NCI-H2171 treated with DMSO at 0.1 percent for 48 hours (cell line): ENCODE results near the gene SMIM35.

ENCODE experiments used
- DNase-seq: peaks from one replicate; lab custom pipeline; 2025; lab: John Stamatoyannopoulos, UW

The SMIM35 gene

GRCh38 chr11:118086913-118087768 is at the start of gene SMIM35:
Gene SMIM35, minus strand, starts transcription at chr11:118086963. Its CDS starts 206 bp downstream, at chr11:118086757.
- no peak for DNase-seq

DNA sequence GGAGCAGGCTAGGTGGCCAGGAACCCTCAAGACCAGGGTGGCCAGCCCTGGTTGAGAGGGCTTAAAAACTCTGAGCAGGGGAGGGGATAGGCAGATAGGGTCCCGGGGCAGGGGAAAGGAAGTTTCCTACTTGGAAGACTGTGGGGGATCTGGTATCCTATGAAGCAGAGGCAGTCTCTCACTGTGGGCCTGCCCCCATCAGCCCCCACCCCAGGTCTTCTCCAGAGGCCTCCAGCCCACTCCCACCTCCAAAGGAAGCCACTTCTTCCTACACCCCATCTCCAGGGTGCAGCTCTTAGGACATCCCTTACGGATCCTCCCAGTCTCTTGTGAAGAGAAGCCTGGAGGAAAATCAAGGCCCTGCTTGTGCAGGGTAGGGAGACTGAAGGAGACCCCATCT is 49.6 kb upstream of the SMIM35 start:
- DNase-seq: no peak

- DNase-seq: no peak
Measured at GRCh38 chr11:118135796-118136165, 49.0 kb upstream of the SMIM35 start.

DNA sequence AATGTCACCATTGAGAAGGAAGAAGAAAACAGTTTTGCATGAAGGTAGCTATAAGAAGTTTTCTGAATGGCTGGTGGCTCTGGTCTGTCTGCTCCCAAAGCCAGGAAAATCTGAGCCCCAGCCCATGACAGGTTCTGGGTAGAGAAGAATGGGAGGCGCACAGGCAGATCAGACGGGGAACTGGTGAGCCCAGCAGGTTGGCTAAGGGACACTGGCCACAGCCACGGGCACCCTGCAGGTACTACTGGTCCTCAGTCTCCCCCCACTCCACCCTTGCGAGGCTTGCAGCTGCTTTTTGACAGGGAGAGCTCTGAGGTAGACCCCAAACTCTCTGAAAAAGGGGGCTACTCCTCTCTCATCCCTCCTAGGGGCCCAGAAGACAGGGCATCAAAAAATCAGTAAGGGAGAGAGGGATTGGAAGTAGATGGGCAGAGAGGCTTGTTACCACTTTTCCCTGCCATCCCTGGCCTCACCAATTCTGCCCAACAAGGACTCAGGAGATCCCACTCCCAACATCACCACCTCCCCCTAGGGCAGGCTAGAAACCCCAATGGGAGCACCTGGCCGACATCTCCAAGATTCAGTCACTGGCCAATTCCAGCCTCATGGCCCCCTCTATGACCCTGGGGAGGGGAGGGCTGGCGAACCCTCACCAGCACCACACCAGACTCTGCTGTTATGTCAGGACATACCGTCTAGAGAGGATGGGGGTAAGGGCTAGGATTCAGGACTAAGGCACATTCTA is 48.5 kb upstream of the SMIM35 start:
- no peak for DNase-seq

- DNase-seq: no peak
Measured at GRCh38 chr11:118133816-118134215, 47.1 kb upstream of the SMIM35 start.

GRCh38 chr11:118132385-118133151 is 45.8 kb upstream of the SMIM35 start:
- no peak for DNase-seq

DNA sequence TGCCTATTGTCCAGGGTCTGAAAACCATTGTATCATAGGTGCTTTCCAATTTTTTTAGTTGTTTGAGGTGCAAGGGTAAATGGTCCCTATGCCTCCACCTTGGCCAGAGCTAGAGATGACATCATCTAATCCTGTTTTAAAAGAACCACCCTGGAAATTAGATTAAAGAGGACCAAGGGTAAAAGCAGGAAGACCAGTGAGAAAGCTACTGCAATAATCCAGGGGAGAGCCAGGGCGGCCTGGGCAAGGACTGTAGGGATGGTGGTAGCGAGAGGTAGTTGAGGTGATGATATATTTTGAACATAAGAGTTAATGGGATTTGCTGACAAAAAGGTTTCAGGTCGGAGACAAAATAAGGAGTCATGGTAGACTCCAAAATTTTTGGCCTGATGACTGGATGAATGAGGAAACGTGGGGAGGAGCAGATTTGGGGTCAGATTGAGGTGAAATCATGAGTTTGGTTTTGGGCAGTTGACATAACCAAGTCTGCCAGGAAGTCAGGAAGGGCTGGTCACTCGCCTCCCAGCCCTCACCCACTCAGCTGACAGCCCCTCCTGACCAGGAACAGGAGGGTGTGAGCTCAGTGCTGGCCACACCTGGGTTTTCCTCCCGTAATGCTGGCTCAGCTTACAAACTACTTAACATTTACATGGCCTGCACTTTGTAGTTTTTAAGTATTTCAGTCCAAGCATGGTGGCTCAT is 42.9 kb upstream of the SMIM35 start:
- no peak for DNase-seq

GRCh38 chr11:118128721-118129470 is 42.1 kb upstream of the SMIM35 start:
- DNase-seq: no peak

GRCh38 chr11:118128310-118128709 is 41.5 kb upstream of the SMIM35 start:
- no peak for DNase-seq

GRCh38 chr11:118126082-118126838 is 39.5 kb upstream of the SMIM35 start:
- no peak for DNase-seq

- DNase-seq: no peak
Measured at GRCh38 chr11:118124929-118125535, 38.3 kb upstream of the SMIM35 start.

- DNase-seq: no peak
Measured at GRCh38 chr11:118120793-118121192, 34.0 kb upstream of the SMIM35 start.

GRCh38 chr11:118117790-118118601 is 31.2 kb upstream of the SMIM35 start:
- DNase-seq: no peak

DNA sequence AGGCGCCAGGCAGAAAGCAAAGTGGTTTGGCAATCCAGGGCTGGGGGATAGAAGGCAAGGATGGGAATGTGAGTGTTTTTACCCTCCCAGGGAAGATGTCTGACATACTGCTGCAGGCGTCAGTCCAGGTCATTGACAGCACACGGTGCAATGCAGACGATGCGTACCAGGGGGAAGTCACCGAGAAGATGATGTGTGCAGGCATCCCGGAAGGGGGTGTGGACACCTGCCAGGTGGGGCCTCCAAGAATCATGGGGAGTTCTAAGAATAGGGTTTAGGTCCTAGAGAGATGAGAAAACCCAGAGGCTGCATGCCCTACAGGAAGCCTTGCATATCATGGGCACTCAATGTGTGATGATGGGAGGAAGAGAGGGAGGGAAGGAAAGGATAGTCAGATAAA is 28.3 kb upstream of the SMIM35 start:
- DNase-seq: no peak

- no peak for DNase-seq
Measured at GRCh38 chr11:118114266-118114665, 27.5 kb upstream of the SMIM35 start.

DNA sequence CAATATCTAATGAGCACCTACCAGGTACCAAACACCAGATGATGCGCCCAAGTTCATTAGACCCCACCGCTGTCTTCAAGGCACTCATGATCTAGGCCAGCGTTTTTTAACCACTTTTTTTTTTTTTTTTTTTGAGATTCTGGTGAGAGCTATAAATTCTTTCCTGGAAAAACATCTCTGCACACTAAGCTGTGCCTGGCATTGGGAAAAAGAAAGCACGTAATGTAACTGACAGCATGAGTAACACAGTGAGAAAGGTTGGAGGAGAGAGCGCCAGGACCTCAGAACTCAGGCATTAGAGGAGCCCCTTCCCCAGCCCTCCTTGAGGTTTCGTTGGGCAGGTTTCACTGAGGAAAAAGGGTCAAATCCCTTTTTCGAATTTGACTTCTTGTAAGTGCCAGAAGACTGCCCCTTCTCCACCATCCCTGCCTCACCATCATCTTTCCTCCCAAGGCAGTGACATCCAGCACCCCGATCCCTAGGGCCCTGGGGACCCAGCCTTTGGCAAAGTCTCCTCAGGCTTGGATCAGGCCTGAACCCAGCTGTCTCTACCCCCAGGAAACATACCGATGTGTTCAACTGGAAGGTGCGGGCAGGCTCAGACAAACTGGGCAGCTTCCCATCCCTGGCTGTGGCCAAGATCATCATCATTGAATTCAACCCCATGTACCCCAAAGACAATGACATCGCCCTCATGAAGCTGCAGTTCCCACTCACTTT is 26.1 kb upstream of the SMIM35 start:
- DNase-seq: no peak

DNA sequence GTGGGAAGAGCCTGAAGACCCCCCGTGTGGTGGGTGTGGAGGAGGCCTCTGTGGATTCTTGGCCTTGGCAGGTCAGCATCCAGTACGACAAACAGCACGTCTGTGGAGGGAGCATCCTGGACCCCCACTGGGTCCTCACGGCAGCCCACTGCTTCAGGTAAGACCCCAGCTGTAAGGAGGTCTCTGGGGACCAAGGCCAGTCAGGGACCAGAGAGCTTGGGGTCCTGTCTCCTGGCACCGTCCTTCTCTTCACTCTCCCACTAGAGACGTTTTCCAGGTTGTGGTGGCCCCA is 24.9 kb upstream of the SMIM35 start:
- no peak for DNase-seq

GRCh38 chr11:118111019-118111743 is 24.4 kb upstream of the SMIM35 start:
- no peak for DNase-seq
